Activated T-cell treated with anti-CD3 and anti-CD28 coated beads for 24 hours (primary cell): Measurements from ENCODE around the gene SH2D4B.

Experiments used
- DNase-seq: peaks from one replicate; pipeline ENCODE4 v3.0.0-alpha.2; 2020; ENCODE audit warnings: low read depth

The SH2D4B gene

GRCh38 chr10:80504158-80504811 lies 33.4 kb upstream of the SH2D4B start:
- DNase-seq, result no peak

GRCh38 chr10:80504897-80505465 lies 32.7 kb upstream of the SH2D4B start:
- no peak for DNase-seq

- no peak for DNase-seq
Observed at GRCh38 chr10:80506189-80506575, 31.5 kb upstream of the SH2D4B start.

GRCh38 chr10:80506836-80507487 lies 30.7 kb upstream of the SH2D4B start:
- no peak for DNase-seq

- DNase-seq, result no peak
Observed at GRCh38 chr10:80509108-80509402, 28.6 kb upstream of the SH2D4B start.

- no peak for DNase-seq
Observed at GRCh38 chr10:80509403-80510161, 28.1 kb upstream of the SH2D4B start.

GRCh38 chr10:80512031-80512526 lies 25.6 kb upstream of the SH2D4B start:
- no peak for DNase-seq

GRCh38 chr10:80513106-80513505 lies 24.6 kb upstream of the SH2D4B start:
- no peak for DNase-seq

- DNase-seq, result no peak
Observed at GRCh38 chr10:80515511-80515910, 22.2 kb upstream of the SH2D4B start.

- DNase-seq, result no peak
Observed at GRCh38 chr10:80515941-80516340, 21.8 kb upstream of the SH2D4B start.

GRCh38 chr10:80516506-80517075 lies 21.1 kb upstream of the SH2D4B start:
- DNase-seq, result no peak

- no peak for DNase-seq
Observed at GRCh38 chr10:80517416-80518142, 20.1 kb upstream of the SH2D4B start.

GRCh38 chr10:80518143-80518806 lies 19.4 kb upstream of the SH2D4B start:
- no peak for DNase-seq

GRCh38 chr10:80518807-80519360 lies 18.8 kb upstream of the SH2D4B start:
- no peak for DNase-seq

GRCh38 chr10:80519936-80520650 lies 17.6 kb upstream of the SH2D4B start:
- no peak for DNase-seq

GRCh38 chr10:80520661-80521470 lies 16.8 kb upstream of the SH2D4B start:
- DNase-seq, result no peak

- no peak for DNase-seq
Observed at GRCh38 chr10:80522756-80523363, 14.8 kb upstream of the SH2D4B start.

GRCh38 chr10:80523773-80524172 lies 13.9 kb upstream of the SH2D4B start:
- DNase-seq, result no peak
